HepG2 (cell line): Measurements from ENCODE around the gene NRBP1. TPM values are rescaled to one million over a fixed set of nuclear protein-coding genes. Genes with fewer than 3 reads are reported as not detected.
A peak's percentile ranks its signal among the peaks of the same experiment; 100 is the strongest.

ENCODE experiments used
- ATF7-NPFF ChIP-seq: sonication (generic); formaldehyde crosslinking; IDR thresholded peaks from 2 replicates; pipeline ENCODE4 v1.8.1; 2023; ENCODE audit warnings: mild to moderate bottlenecking, low read depth, missing genetic modification reagents, moderate library complexity
- BCL6 ChIP-seq: IDR thresholded peaks from 2 replicates; pipeline ENCODE4 v1.6.1; 2016; ENCODE audit warnings: missing genetic modification reagents, missing compliant biosample characterization
- DZIP1 ChIP-seq: sonication (generic); formaldehyde crosslinking; IDR thresholded peaks from 2 replicates; pipeline ENCODE4 v1.5.0; 2020; ENCODE audit warnings: mild to moderate bottlenecking, missing genetic modification reagents
- FOXC1 ChIP-seq: sonication (generic); formaldehyde crosslinking; IDR thresholded peaks from 2 replicates; pipeline ENCODE4 v1.8.0; 2022; ENCODE audit warnings: mild to moderate bottlenecking, missing genetic modification reagents, borderline replicate concordance
- GTF2F1 ChIP-seq: fragments of 150-350 bp; IDR thresholded peaks from 2 replicates; pipeline ENCODE4 v1.6.1; 2014; ENCODE audit warnings: low read length
- IKZF5 ChIP-seq: IDR thresholded peaks from 2 replicates; pipeline ENCODE4 v1.6.1; 2018; ENCODE audit warnings: missing genetic modification reagents, mild to moderate bottlenecking, missing compliant biosample characterization
- MATR3 ChIP-seq: sonication (generic); formaldehyde crosslinking; IDR thresholded peaks from 2 replicates; pipeline ENCODE4 v1.4.0; 2020; ENCODE audit warnings: missing genetic modification reagents
- MBD4 ChIP-seq: IDR thresholded peaks from 2 replicates; pipeline ENCODE4 v1.6.1; 2012; ENCODE audit warnings: low read length, inconsistent platforms, borderline replicate concordance
- NFKB2 ChIP-seq: sonication (generic); formaldehyde crosslinking; IDR thresholded peaks from 2 replicates; pipeline ENCODE4 v1.4.0; 2020; ENCODE audit warnings: missing genetic modification reagents, borderline replicate concordance
- NFRKB ChIP-seq: fragments of 450-650 bp; IDR thresholded peaks from 2 replicates; pipeline ENCODE4 v1.6.1; 2017
- PHF21A ChIP-seq: sonication (generic); formaldehyde crosslinking; IDR thresholded peaks from 2 replicates; pipeline ENCODE4 v1.5.0; 2020; ENCODE audit warnings: mild to moderate bottlenecking, missing genetic modification reagents
- STAG1 ChIP-seq: sonication (generic); formaldehyde crosslinking; IDR thresholded peaks from 2 replicates; pipeline ENCODE4 v1.4.0; 2020; ENCODE audit warnings: missing genetic modification reagents
- ZFP36 ChIP-seq: fragments of 150-350 bp; IDR thresholded peaks from 2 replicates; pipeline ENCODE4 v1.6.1; 2018; ENCODE audit warnings: borderline replicate concordance, low read length, low read depth; ENCODE audit not compliant: partially characterized antibody
- ZNF256 ChIP-seq: sonication (generic); formaldehyde crosslinking; conservative IDR thresholded peaks from 2 replicates; pipeline ENCODE4 v1.4.0; 2020; ENCODE audit warnings: missing genetic modification reagents
- ZNF292 ChIP-seq: sonication (generic); formaldehyde crosslinking; IDR thresholded peaks from 2 replicates; pipeline ENCODE4 v1.8.1; 2022; ENCODE audit warnings: mild to moderate bottlenecking, low read depth, missing genetic modification reagents, borderline replicate concordance
- ZNF563 ChIP-seq: sonication (generic); formaldehyde crosslinking; IDR thresholded peaks from 2 replicates; pipeline ENCODE4 v1.8.0; 2022; ENCODE audit warnings: mild to moderate bottlenecking, moderate library complexity, missing genetic modification reagents
- ZNF614 ChIP-seq: IDR thresholded peaks from 2 replicates; pipeline ENCODE4 v1.6.1; 2018; ENCODE audit warnings: missing biosample characterization, missing genetic modification reagents, inconsistent platforms, borderline replicate concordance
- ZNF737 ChIP-seq: sonication (generic); formaldehyde crosslinking; IDR thresholded peaks from 2 replicates; pipeline ENCODE4 v1.5.0; 2020; ENCODE audit warnings: missing genetic modification reagents, mild to moderate bottlenecking, borderline replicate concordance
- ZSCAN12 ChIP-seq: sonication (generic); formaldehyde crosslinking; IDR thresholded peaks from 2 replicates; pipeline ENCODE4 v1.9.0; 2021; ENCODE audit warnings: mild to moderate bottlenecking, missing genetic modification reagents
- polyA plus RNA-seq, 8 experiments: library from polyadenylated mRNA; depleted of rRNA in 3 of 8; stranded (reverse) in 7 of 8; unstranded in 1 of 8; fragments of >200 nt; fragmentation: Illumina TruSeq in 4 of 8; extraction: Trizol in 4 of 8; gene quantifications; 2 replicates each; pipeline versions ENCODE4 v1.2.1 to v1.2.3, GENCODE V29; 2011 to 2016; ENCODE audit warnings: low read depth in 4 of 8, missing spikeins in 1 of 8, mixed read lengths in 1 of 8; ENCODE audit not compliant: insufficient read depth in 1 of 8
- total RNA-seq, 5 experiments: library from RNA; depleted of rRNA; stranded (reverse); fragments of >200 nt; fragmentation: Illumina TruSeq; extraction: Trizol; gene quantifications; 2 replicates each; pipeline ENCODE4 v1.2.3, GENCODE V29; 2016; ENCODE audit warnings: low read depth in 1 of 5
- TF ChIP-seq, protein P1 (sequence below): sonication (generic); formaldehyde crosslinking; IDR thresholded peaks from 2 replicates; pipeline ENCODE4 v1.8.0; 2022; ENCODE audit warnings: missing genetic modification reagents, mild to moderate bottlenecking, borderline replicate concordance
- TF ChIP-seq, protein P2 (sequence below): sonication (generic); formaldehyde crosslinking; IDR thresholded peaks from 2 replicates; pipeline ENCODE4 v1.9.0; 2022; ENCODE audit warnings: low read depth, missing genetic modification reagents
- TF ChIP-seq, protein P3 (sequence below): sonication (generic); formaldehyde crosslinking; IDR thresholded peaks from 2 replicates; pipeline ENCODE4 v1.5.0; 2020; ENCODE audit warnings: mild to moderate bottlenecking, missing genetic modification reagents

The NRBP1 gene
- total and polyA plus RNA-seq, 2 of the 13 experiments (the other 11 are each of a cell fraction or from before 2014, with no cell fraction given), result 165 to 240 TPM

GRCh38 chr2:27428978-27429541 lies 629 bp downstream of the NRBP1 start (continued):
- peak; percentile 24; the same call in 1 of the 2 replicates for TF ChIP-seq NFKB2
- TF ChIP-seq, protein P1, sequence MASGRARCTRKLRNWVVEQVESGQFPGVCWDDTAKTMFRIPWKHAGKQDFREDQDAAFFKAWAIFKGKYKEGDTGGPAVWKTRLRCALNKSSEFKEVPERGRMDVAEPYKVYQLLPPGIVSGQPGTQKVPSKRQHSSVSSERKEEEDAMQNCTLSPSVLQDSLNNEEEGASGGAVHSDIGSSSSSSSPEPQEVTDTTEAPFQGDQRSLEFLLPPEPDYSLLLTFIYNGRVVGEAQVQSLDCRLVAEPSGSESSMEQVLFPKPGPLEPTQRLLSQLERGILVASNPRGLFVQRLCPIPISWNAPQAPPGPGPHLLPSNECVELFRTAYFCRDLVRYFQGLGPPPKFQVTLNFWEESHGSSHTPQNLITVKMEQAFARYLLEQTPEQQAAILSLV (CRISPR knock-in tag), result no peak; the same call in 1 of the 2 replicates
- TF ChIP-seq NFRKB, result no peak
- TF ChIP-seq FOXC1 (CRISPR knock-in tag), result no peak
- TF ChIP-seq PHF21A (CRISPR knock-in tag), result no peak
- TF ChIP-seq, protein P2, sequence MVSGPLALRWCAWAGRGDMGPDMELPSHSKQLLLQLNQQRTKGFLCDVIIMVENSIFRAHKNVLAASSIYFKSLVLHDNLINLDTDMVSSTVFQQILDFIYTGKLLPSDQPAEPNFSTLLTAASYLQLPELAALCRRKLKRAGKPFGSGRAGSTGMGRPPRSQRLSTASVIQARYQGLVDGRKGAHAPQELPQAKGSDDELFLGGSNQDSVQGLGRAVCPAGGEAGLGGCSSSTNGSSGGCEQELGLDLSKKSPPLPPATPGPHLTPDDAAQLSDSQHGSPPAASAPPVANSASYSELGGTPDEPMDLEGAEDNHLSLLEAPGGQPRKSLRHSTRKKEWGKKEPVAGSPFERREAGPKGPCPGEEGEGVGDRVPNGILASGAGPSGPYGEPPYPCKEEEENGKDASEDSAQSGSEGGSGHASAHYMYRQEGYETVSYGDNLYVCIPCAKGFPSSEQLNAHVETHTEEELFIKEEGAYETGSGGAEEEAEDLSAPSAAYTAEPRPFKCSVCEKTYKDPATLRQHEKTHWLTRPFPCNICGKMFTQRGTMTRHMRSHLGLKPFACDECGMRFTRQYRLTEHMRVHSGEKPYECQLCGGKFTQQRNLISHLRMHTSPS, result peak; percentile 30; the same call in 1 of the 2 replicates
- no peak for TF ChIP-seq ZNF256 (CRISPR knock-in tag)
- no peak; the same call in 1 of the 2 replicates for TF ChIP-seq ZNF563
- TF ChIP-seq IKZF5, result no peak
- no peak for TF ChIP-seq GTF2F1
- no peak for TF ChIP-seq ZNF737 (CRISPR knock-in tag)
- TF ChIP-seq, protein P3, sequence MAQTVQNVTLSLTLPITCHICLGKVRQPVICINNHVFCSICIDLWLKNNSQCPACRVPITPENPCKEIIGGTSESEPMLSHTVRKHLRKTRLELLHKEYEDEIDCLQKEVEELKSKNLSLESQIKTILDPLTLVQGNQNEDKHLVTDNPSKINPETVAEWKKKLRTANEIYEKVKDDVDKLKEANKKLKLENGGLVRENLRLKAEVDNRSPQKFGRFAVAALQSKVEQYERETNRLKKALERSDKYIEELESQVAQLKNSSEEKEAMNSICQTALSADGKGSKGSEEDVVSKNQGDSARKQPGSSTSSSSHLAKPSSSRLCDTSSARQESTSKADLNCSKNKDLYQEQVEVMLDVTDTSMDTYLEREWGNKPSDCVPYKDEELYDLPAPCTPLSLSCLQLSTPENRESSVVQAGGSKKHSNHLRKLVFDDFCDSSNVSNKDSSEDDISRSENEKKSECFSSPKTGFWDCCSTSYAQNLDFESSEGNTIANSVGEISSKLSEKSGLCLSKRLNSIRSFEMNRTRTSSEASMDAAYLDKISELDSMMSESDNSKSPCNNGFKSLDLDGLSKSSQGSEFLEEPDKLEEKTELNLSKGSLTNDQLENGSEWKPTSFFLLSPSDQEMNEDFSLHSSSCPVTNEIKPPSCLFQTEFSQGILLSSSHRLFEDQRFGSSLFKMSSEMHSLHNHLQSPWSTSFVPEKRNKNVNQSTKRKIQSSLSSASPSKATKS (CRISPR knock-in tag), result no peak; the same call in 1 of the 2 replicates
- no peak for TF ChIP-seq MBD4
- no peak for TF ChIP-seq BCL6 (CRISPR knock-in tag)
- no peak for TF ChIP-seq DZIP1 (CRISPR knock-in tag)
- TF ChIP-seq ZSCAN12 (CRISPR knock-in tag), result peak; percentile 90; the same call in 1 of the 2 replicates
- TF ChIP-seq ZNF292 (CRISPR knock-in tag), result no peak
- no peak for TF ChIP-seq ZFP36
- no peak for TF ChIP-seq MATR3 (CRISPR knock-in tag)
- TF ChIP-seq STAG1 (CRISPR knock-in tag), result peak; percentile 28; the same call in 1 of the 2 replicates
- no peak for TF ChIP-seq ATF7-NPFF
- TF ChIP-seq ZNF614 (CRISPR knock-in tag), result no peak; the same call in 1 of the 2 replicates
